K562 (cell line): ENCODE results near the gene KCNC3. TPM values are rescaled to one million over a fixed set of nuclear protein-coding genes. Genes with fewer than 3 reads are reported as not detected.

Source experiments
- CCAR2 ChIP-seq: fragments of 200-400 bp; formaldehyde crosslinking; IDR thresholded peaks from 2 replicates; pipeline ENCODE4 v1.6.1; 2017; ENCODE audit warnings: mild to moderate bottlenecking, low read depth, low read length
- HDAC2 ChIP-seq: fragments of 450-650 bp; IDR thresholded peaks from 2 replicates; pipeline ENCODE4 v1.6.1; 2016; ENCODE audit warnings: mild to moderate bottlenecking
- RCOR1 ChIP-seq, 2 experiments: IDR thresholded peaks; 2 replicates each; pipeline ENCODE4 v1.6.1; 2012; ENCODE audit warnings: low read depth in 2 of 2, low read length in 2 of 2, borderline replicate concordance in 1 of 2, improper control_type of control experiment in 1 of 2
- SIN3A ChIP-seq, 2 experiments: fragments of 150-350 bp in 1 of 2; IDR thresholded peaks; 2 replicates each; pipeline ENCODE4 v1.6.1; 2011 to 2016; ENCODE audit warnings: borderline replicate concordance in 2 of 2, low read depth in 2 of 2, low read length in 2 of 2, mild to moderate bottlenecking in 2 of 2, moderate library complexity in 2 of 2; ENCODE audit not compliant: control insufficient read depth in 1 of 2
- ZNF764 ChIP-seq: fragments of 250-450 bp; sonication (Bioruptor Pico); IDR thresholded peaks from 2 replicates; pipeline ENCODE4 v1.4.0; 2020; ENCODE audit warnings: low read depth, mild to moderate bottlenecking, moderate library complexity
- polyA plus RNA-seq, 8 experiments: library from polyadenylated mRNA; depleted of rRNA in 4 of 8; stranded (reverse) in 5 of 8; unstranded in 3 of 8; fragments of >200 nt; fragmentation: Nextera tagmentation in 2 of 8; fragmentation: Illumina TruSeq in 1 of 8; extraction: Ambion mirVana in 2 of 8; extraction: Trizol in 1 of 8; gene quantifications; 2 replicates each; pipeline versions ENCODE4 v1.2.1 to v1.2.3, GENCODE V29; 2011 to 2014; ENCODE audit warnings: inconsistent platforms in 1 of 8, missing spikeins in 1 of 8
- total RNA-seq, 7 experiments: library from RNA; depleted of rRNA in 6 of 7; stranded (reverse); fragments of >200 nt in 6 of 7; fragmentation: Illumina TruSeq in 2 of 7; extraction: Trizol in 2 of 7; gene quantifications; 2 replicates each; pipeline versions ENCODE4 v1.2.1 to v1.2.3, GENCODE V29; 2011 to 2021; ENCODE audit warnings: low replicate concordance in 1 of 7
- TF ChIP-seq, protein P1 (sequence below), 3 experiments: fragments of 200-800 bp in 1 of 3; fragments of 250-450 bp in 1 of 3; fragments of 450-650 bp in 1 of 3; sonication (Bioruptor Pico) in 1 of 3; sonication (Bioruptor generic) in 1 of 3; formaldehyde crosslinking in 1 of 3; IDR thresholded peaks; 2 replicates each; pipeline versions ENCODE4 v1.6.1 to v1.8.0; 2016 to 2022; ENCODE audit warnings: mild to moderate bottlenecking in 2 of 3, missing genetic modification characterization in 2 of 3, missing compliant biosample characterization in 1 of 3, moderate library complexity in 1 of 3
- TF ChIP-seq, protein P2 (sequence below): fragments of 200-800 bp; sonication (Bioruptor generic); IDR thresholded peaks from 2 replicates; pipeline ENCODE4 v1.6.1; 2017; ENCODE audit warnings: missing genetic modification characterization, missing compliant biosample characterization

Gene KCNC3
- total and polyA plus RNA-seq, 9 of the 15 experiments (the other 6 are each of a cell fraction or from before 2014, with no cell fraction given) = 0.03 to 26.2 (median 2.0) TPM

GRCh38 chr19:50310759-50311465, 18.3 kb downstream of the KCNC3 start (continued):
- TF ChIP-seq, protein P1, sequence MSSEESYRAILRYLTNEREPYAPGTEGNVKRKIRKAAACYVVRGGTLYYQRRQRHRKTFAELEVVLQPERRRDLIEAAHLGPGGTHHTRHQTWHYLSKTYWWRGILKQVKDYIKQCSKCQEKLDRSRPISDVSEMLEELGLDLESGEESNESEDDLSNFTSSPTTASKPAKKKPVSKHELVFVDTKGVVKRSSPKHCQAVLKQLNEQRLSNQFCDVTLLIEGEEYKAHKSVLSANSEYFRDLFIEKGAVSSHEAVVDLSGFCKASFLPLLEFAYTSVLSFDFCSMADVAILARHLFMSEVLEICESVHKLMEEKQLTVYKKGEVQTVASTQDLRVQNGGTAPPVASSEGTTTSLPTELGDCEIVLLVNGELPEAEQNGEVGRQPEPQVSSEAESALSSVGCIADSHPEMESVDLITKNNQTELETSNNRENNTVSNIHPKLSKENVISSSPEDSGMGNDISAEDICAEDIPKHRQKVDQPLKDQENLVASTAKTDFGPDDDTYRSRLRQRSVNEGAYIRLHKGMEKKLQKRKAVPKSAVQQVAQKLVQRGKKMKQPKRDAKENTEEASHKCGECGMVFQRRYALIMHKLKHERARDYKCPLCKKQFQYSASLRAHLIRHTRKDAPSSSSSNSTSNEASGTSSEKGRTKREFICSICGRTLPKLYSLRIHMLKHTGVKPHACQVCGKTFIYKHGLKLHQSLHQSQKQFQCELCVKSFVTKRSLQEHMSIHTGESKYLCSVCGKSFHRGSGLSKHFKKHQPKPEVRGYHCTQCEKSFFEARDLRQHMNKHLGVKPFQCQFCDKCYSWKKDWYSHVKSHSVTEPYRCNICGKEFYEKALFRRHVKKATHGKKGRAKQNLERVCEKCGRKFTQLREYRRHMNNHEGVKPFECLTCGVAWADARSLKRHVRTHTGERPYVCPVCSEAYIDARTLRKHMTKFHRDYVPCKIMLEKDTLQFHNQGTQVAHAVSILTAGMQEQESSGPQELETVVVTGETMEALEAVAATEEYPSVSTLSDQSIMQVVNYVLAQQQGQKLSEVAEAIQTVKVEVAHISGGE (CRISPR knock-in tag; IDR thresholded peaks at IDR 0.05) = no peak
- TF ChIP-seq RCOR1 (IDR thresholded peaks at IDR 0.05; ENCODE audit: borderline replicate concordance in 1 of 2, low read depth in 2 of 2, low read length in 2 of 2) (peak in 1 of 2 experiments; percentile 56; a peak in 2 of 4 replicates), CCAR2 (no peak), SIN3A (IDR thresholded peaks at IDR 0.05; ENCODE audit: borderline replicate concordance in 2 of 2, control insufficient read depth in 1 of 2, low read depth in 2 of 2, low read length in 2 of 2) (no peak), HDAC2 (peak; percentile 33; the same call in 1 of the 2 replicates), ZNF764 (CRISPR knock-in tag) (no peak)
- TF ChIP-seq, protein P2, sequence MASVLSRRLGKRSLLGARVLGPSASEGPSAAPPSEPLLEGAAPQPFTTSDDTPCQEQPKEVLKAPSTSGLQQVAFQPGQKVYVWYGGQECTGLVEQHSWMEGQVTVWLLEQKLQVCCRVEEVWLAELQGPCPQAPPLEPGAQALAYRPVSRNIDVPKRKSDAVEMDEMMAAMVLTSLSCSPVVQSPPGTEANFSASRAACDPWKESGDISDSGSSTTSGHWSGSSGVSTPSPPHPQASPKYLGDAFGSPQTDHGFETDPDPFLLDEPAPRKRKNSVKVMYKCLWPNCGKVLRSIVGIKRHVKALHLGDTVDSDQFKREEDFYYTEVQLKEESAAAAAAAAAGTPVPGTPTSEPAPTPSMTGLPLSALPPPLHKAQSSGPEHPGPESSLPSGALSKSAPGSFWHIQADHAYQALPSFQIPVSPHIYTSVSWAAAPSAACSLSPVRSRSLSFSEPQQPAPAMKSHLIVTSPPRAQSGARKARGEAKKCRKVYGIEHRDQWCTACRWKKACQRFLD (CRISPR knock-in tag) = no peak
